ENCODE results near the gene ARHGEF39. TPM values are rescaled to one million over a fixed set of nuclear protein-coding genes. Genes with fewer than 3 reads are reported as not detected.

The ARHGEF39 gene
- total and polyA plus RNA-seq, 11 donors: 0.11 to 1.2 (median 0.27) TPM

DNA sequence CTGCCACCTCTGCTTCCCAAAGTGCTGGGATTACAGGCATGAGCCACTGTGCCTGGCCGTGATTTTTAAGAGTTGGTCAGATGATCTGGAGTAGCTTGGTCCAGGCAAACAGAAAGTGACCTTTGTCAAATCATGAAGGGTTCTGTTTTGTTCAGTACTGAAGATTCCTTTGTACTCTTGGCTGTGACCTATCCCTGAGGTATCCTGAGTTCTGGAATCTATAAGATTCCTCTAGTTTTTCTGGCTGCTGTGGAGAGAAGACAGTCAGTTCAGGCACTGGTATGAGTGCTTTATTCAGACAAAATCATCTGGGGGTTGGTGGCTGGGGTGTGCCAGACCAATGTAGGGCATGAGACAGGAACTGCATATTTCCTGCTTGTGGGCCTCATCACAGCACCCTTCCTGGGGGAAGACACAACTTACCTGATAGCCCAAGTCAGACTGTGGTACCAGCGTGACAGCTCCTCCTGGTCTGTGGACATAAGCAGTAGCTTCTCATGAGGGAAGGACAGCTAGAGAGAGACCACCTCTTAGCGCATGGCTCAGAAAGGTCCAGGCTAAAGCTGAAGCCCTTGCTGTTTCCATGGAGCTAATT is 3.1 kb downstream of the ARHGEF39 start:
- H3K36me3 ChIP-seq: peaks cover 0 to 22% (median 16%) of the 10 kb centered on the region in 9 donors
- DNase-seq (no peak), ATAC-seq (no peak)
- no peaks in the 10 kb centered on the region for H3K9me3 ChIP-seq
- no peaks in the 10 kb centered on the region for H3K27me3 ChIP-seq
- intact Hi-C loops (cut with DNase I): loop anchor here in 7 of 10 donors (2.0 to 5.0 kb wide), 5 partner anchors 25 to 85 kb away; partner anchors contain the start of genes GBA2 (in 1 of the 7) and RGP1 (in 1 of the 7)
- peak overlapping the region in 11 of 12 donors; percentile 41 to 100 (median 97) for H3K27ac ChIP-seq
- 63 to 75% (median 68%) methylated on average over 2 to 3 of the region's 3 CpGs for WGBS, 4 donors
- peak overlapping the region in 1 of 12 donors; percentile 15 for H3K4me3 ChIP-seq
- peaks cover 0 to 69% (median 40%) of the 10 kb centered on the region in 12 donors for H3K4me1 ChIP-seq
- no peak for TF ChIP-seq POLR2A (IDR thresholded peaks at IDR 0.05)
- TF ChIP-seq, protein P1, sequence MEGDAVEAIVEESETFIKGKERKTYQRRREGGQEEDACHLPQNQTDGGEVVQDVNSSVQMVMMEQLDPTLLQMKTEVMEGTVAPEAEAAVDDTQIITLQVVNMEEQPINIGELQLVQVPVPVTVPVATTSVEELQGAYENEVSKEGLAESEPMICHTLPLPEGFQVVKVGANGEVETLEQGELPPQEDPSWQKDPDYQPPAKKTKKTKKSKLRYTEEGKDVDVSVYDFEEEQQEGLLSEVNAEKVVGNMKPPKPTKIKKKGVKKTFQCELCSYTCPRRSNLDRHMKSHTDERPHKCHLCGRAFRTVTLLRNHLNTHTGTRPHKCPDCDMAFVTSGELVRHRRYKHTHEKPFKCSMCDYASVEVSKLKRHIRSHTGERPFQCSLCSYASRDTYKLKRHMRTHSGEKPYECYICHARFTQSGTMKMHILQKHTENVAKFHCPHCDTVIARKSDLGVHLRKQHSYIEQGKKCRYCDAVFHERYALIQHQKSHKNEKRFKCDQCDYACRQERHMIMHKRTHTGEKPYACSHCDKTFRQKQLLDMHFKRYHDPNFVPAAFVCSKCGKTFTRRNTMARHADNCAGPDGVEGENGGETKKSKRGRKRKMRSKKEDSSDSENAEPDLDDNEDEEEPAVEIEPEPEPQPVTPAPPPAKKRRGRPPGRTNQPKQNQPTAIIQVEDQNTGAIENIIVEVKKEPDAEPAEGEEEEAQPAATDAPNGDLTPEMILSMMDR (IDR thresholded peaks at IDR 0.05): no peak

DNA sequence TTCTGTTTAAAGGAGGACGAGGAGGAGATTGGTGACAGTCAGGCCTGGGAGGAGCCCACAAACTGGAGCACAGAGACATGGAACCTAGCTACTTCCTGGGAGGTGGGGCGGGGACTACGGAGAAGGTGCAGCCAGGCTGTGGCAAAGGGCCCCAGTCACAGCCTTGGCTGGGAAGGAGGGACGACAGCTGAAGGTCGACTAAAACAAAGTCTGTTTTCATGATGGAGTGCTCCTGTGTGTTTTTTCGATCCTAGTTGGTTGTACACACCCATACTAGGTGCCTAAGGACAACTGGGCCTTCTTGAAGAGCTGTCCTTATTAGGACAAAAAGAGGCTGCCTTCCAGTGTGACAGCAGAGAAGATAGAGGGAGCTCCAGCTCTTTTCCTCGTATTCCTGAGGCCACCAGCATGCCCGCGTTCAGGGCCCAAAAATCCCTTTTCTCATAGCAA is 4.0 kb downstream of the ARHGEF39 start:
- WGBS, 4 donors: 43 to 57% (median 52%) methylated on average over 9 of the region's 9 CpGs
- DNase-seq: no peak
- intact Hi-C loops (cut with DNase I): loop anchor here in 6 of 10 donors (5.0 kb wide), 4 partner anchors 36 to 86 kb away; partner anchors contain the start of genes GBA2 (in 1 of the 6) and RGP1 (in 1 of the 6)
- no peak for ATAC-seq
- H3K27ac ChIP-seq: peak overlapping the region; percentile 41 to 100 (median 96)
- no peak for TF ChIP-seq POLR2A (IDR thresholded peaks at IDR 0.05)
- TF ChIP-seq, protein P1 (IDR thresholded peaks at IDR 0.05): peak; percentile 26 to 66 (median 44)
- H3K36me3 ChIP-seq: peaks cover 0 to 22% (median 16%) of the 10 kb centered on the region in 9 donors
- H3K9me3 ChIP-seq: no peaks in the 10 kb centered on the region
- H3K4me1 ChIP-seq: peaks cover 0 to 70% (median 39%) of the 10 kb centered on the region in 12 donors
- H3K4me3 ChIP-seq: no peak overlapping the region
- no peaks in the 10 kb centered on the region for H3K27me3 ChIP-seq

DNA sequence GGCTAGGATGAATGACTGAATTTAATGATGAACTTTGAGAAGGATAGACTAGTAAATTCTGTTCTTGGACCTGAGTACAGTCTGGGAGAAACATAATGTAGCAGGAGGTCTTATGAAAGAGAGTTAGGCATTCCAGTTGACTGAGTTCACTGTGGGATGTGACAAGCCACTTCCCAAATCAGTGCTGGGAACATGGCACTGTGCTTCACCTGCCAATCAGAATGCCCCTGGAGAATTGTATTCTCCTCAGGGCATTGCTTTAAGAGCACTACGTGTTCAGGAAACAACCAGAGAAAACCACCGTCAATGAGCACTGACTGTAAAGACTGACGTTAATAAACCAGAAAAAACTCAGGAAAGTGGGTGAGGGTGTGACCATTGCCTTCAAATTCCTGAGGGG is 5.7 kb downstream of the ARHGEF39 start:
- WGBS, 4 donors: 29 to 41% (median 37%) methylated on average over 3 of the region's 3 CpGs
- Histone ChIP-seq H3K4me1 (peaks cover 0 to 56% (median 30%) of the 10 kb centered on the region in 12 donors), H3K27ac (peak overlapping the region; percentile 93 to 100 (median 97)), H3K27me3 (no peaks in the 10 kb centered on the region), H3K4me3 (peak overlapping the region in 11 of 12 donors; percentile 72 to 98 (median 93)), H3K9me3 (no peaks in the 10 kb centered on the region), H3K36me3 (peaks cover 0 to 22% (median 16%) of the 10 kb centered on the region in 9 donors)
- peak; percentile 2 to 31 (median 16) for ATAC-seq
- peak in 2 of 5 donors; percentile 65 to 69 for DNase-seq
- TF ChIP-seq, protein P1 (IDR thresholded peaks at IDR 0.05): no peak
- peak in 1 of 2 donors; percentile 30 for TF ChIP-seq POLR2A (IDR thresholded peaks at IDR 0.05)
- intact Hi-C loops (cut with DNase I): loop anchor here in 8 of 10 donors (2.0 to 10.0 kb wide), 13 partner anchors 29 to 225 kb away; partner anchors contain the start of genes FAM221B (in 2 of the 8), GBA2 (in 2 of the 8), RGP1 (in 2 of the 8) and SPAG8 (in 2 of the 8)

DNA sequence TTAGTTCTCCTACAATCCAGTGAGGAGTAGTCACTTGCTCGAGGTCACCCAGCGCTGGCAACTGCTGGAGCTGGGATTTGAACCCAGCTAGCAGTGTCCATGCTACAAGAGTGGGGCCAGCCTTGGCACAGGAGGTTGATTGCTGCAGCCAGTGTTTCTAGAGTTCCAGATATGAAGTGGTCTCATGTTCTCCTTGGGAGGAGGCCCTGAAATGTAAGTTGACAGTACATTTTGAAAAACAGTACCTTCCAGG is 6.1 kb downstream of the ARHGEF39 start:
- 3 to 6% (median 4%) methylated on average over 2 of the region's 2 CpGs for WGBS, 4 donors
- peak in 2 of 5 donors; percentile 58 to 65 for DNase-seq
- TF ChIP-seq, protein P1 (IDR thresholded peaks at IDR 0.05): no peak
- TF ChIP-seq POLR2A (IDR thresholded peaks at IDR 0.05): no peak
- peaks cover 0 to 53% (median 30%) of the 10 kb centered on the region in 12 donors for H3K4me1 ChIP-seq
- intact Hi-C loops (cut with DNase I): loop anchor here in 9 of 10 donors (1.0 to 10.0 kb wide), 16 partner anchors 30 to 226 kb away; partner anchors contain the start of genes CREB3 (in 2 of the 9), FAM221B (in 2 of the 9), GBA2 (in 2 of the 9) and RGP1 (in 2 of the 9)
- H3K9me3 ChIP-seq: no peaks in the 10 kb centered on the region
- peak in 1 of 4 donors; percentile 6 for ATAC-seq
- H3K27me3 ChIP-seq: no peaks in the 10 kb centered on the region
- H3K27ac ChIP-seq: peak overlapping the region; percentile 93 to 100 (median 97)
- peak overlapping the region; percentile 72 to 98 (median 88) for H3K4me3 ChIP-seq
- H3K36me3 ChIP-seq: peaks cover 0 to 22% (median 16%) of the 10 kb centered on the region in 9 donors
